Activated CD8-positive, alpha-beta memory T cell treated with anti-CD3 and anti-CD28 coated beads, Interleukin-2, amount 10 ng/mL, durations not matched to agents 7 days and 5 days (primary cell): ENCODE measurements around the gene SON. TPM values are rescaled to one million over a fixed set of nuclear protein-coding genes. Genes with fewer than 3 reads are reported as not detected.
"Not testable (repeated sequence)": the region's sequence is repeated elsewhere in the genome, so short reads cannot be mapped to it uniquely, and the experiment has no call there.

Experiments used
- ATAC-seq: fragments of 150-1000 bp; cut with Tn5 transposase; one replicate; pipeline ENCODE4 v1.10.0; 2021; ENCODE audit warnings: moderate library complexity
- CTCF ChIA-PET: fragments of 350-600 bp; sonication (Branson Sonifier 250); formaldehyde crosslinking; loops from one replicate; lab custom pipeline; 2021; ENCODE audit warnings: antibody characterized with exemption; lab: Charles Lee
- DNase-seq: peaks from one replicate; pipeline ENCODE4 v3.0.0-alpha.2; 2020
- H3K27ac Mint-ChIP-seq: one replicate; pipeline ENCODE4 v1.8.0; 2021; ENCODE audit warnings: mild to moderate bottlenecking, mixed read lengths
- H3K27me3 Mint-ChIP-seq: one replicate; pipeline ENCODE4 v1.8.0; 2021; ENCODE audit warnings: mixed read lengths
- H3K36me3 Mint-ChIP-seq: one replicate; pipeline ENCODE4 v1.8.0; 2021; ENCODE audit warnings: mild to moderate bottlenecking, mixed read lengths
- H3K4me1 Mint-ChIP-seq: one replicate; pipeline ENCODE4 v1.8.0; 2021; ENCODE audit warnings: mixed read lengths
- H3K4me3 Mint-ChIP-seq: one replicate; pipeline ENCODE4 v1.8.0; 2021; ENCODE audit warnings: mild to moderate bottlenecking, moderate library complexity, mixed read lengths
- H3K9me3 Mint-ChIP-seq: one replicate; pipeline ENCODE4 v1.8.0; 2022; ENCODE audit warnings: low read depth, mixed read lengths
- total RNA-seq, 2 experiments: library from RNA; stranded (reverse); gene quantifications; one replicate each; pipeline ENCODE4 v1.2.3, GENCODE V29; 2021

Gene SON
- total RNA-seq, 2 experiments from 2014 or later = 279 to 363 TPM

DNA sequence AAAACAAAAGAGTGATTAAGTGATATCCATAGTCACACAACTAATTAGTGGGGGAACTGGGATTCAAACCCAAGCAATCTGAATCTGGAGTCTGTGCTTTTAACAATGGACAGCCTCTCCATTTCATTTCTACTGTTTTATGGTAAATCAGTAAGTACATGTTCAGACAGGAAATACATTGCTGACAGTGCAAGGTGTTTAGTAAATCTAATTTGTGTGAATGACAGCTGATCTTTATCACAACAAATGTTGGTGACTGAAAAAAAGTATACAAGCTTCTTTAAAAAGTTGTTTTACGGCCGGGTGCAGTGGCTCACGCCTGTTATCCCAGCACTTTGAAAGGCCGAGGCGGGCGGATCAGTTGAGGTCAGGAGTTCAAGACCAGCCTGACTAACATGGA is 25.1 kb downstream of the SON start:
- Mint-ChIP-seq H3K36me3 (peaks cover 42% of the 10 kb centered on the region), H3K9me3 (no peaks in the 10 kb centered on the region), H3K27ac (no peak overlapping the region), H3K27me3 (no peaks in the 10 kb centered on the region), H3K4me3 (no peak overlapping the region), H3K4me1 (peaks cover 18% of the 10 kb centered on the region)
- no peak for DNase-seq
- CTCF ChIA-PET = interaction anchor here (0.8 to 1.4 kb wide), 2 partner anchors 11 to 38 kb away, joined by 3 to 5 read pairs; no protein-coding TSS in a partner anchor
- ATAC-seq = no peak

- DNase-seq (no peak), ATAC-seq (no peak)
- CTCF ChIA-PET = interaction anchor here (0.8 to 1.4 kb wide), 2 partner anchors 11 to 38 kb away, joined by 3 to 5 read pairs; no protein-coding TSS in a partner anchor
- H3K4me1 Mint-ChIP-seq = peaks cover 16% of the 10 kb centered on the region
- H3K4me3 Mint-ChIP-seq = no peak overlapping the region
- H3K36me3 Mint-ChIP-seq = peaks cover 42% of the 10 kb centered on the region
- no peak overlapping the region for H3K27ac Mint-ChIP-seq
- no peaks in the 10 kb centered on the region for H3K9me3 Mint-ChIP-seq
- no peaks in the 10 kb centered on the region for H3K27me3 Mint-ChIP-seq
Observed at GRCh38 chr21:33568448-33568847, 25.6 kb downstream of the SON start.

DNA sequence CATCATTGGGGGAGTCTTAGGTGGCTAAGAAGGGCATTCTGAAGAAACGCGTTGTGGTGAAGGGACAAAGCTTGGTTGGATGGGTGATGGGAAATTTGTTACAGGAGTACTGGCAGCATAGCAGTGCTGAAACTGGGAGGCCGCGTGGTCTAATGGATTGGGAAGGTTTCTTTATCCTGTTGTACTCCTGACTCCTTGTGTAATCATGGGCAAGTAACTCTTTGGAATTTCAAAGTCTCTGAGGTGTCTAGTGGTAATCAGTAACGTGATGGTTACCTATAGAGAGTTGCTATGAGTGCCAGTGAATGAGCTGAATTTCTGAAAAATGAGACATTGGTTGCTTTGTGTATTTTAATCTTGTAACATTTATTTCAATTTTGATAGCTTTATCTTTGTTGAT is 27.2 kb downstream of the SON start:
- ATAC-seq (no peak), DNase-seq (no peak)
- Mint-ChIP-seq H3K27me3 (no peaks in the 10 kb centered on the region), H3K4me1 (peaks cover 15% of the 10 kb centered on the region), H3K9me3 (no peaks in the 10 kb centered on the region), H3K36me3 (peaks cover 49% of the 10 kb centered on the region), H3K27ac (no peak overlapping the region), H3K4me3 (no peak overlapping the region)
- CTCF ChIA-PET = interaction anchor here (0.9 to 1.0 kb wide), 2 partner anchors 13 to 19 kb away, joined by 3 to 4 read pairs; partner anchors contain the start of gene DONSON

GRCh38 chr21:33572350-33572749 is 29.5 kb downstream of the SON start:
- no peak overlapping the region for H3K4me3 Mint-ChIP-seq
- CTCF ChIA-PET = interaction anchor here (0.7 to 3.1 kb wide), 3 partner anchors 16 to 33 kb away, joined by 3 to 15 read pairs (median 3); partner anchors contain the start of gene DONSON
- no peak for ATAC-seq
- H3K27me3 Mint-ChIP-seq = no peaks in the 10 kb centered on the region
- H3K36me3 Mint-ChIP-seq = peaks cover 59% of the 10 kb centered on the region
- no peaks in the 10 kb centered on the region for H3K9me3 Mint-ChIP-seq
- peaks cover 12% of the 10 kb centered on the region for H3K4me1 Mint-ChIP-seq
- no peak overlapping the region for H3K27ac Mint-ChIP-seq
- DNase-seq = no peak

- ATAC-seq, DNase-seq, H3K9me3 Mint-ChIP-seq, H3K4me3 Mint-ChIP-seq, H3K27me3 Mint-ChIP-seq: not testable (repeated sequence)
- Mint-ChIP-seq H3K27ac (peak overlapping the region; percentile 7), H3K4me1 (peaks cover 17% of the 10 kb centered on the region), H3K36me3 (peaks cover 54% of the 10 kb centered on the region)
- CTCF ChIA-PET = interaction anchor here (1.5 kb wide), 1 partner anchor 12 kb away, joined by 4 read pairs; the partner anchor contains the start of gene DONSON
Observed at GRCh38 chr21:33576741-33577141, 33.9 kb downstream of the SON start.

DNA sequence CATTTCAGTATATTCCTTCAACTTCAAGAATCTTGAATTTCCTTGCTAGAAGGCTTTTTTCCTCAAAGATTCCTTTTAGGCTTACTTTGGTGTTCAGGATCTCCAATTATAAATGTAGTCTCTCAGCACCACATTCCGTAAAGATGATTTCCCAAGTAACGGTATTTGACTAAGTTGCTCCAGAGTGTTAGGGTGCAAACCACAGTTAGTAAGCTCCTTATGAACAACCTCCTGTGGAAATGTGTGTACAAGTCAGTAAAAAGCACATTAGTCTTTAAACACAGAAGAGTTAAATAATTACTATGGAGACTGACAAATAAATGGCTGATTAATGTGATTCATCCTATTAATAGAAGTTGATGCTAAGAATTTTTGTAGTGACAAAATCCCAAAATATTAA is 35.4 kb downstream of the SON start:
- Mint-ChIP-seq H3K4me1 (peaks cover 17% of the 10 kb centered on the region), H3K27ac (no peak overlapping the region), H3K36me3 (peaks cover 53% of the 10 kb centered on the region), H3K27me3 (no peaks in the 10 kb centered on the region), H3K4me3 (no peak overlapping the region), H3K9me3 (no peaks in the 10 kb centered on the region)
- no peak for ATAC-seq
- DNase-seq = no peak
- CTCF ChIA-PET = interaction anchor here (1.4 to 2.0 kb wide), 3 partner anchors 10 to 30 kb away, joined by 4 to 9 read pairs (median 4); partner anchors contain the start of gene DONSON

GRCh38 chr21:33578959-33579542 is 36.2 kb downstream of the SON start:
- H3K9me3 Mint-ChIP-seq = no peaks in the 10 kb centered on the region
- DNase-seq = no peak
- H3K27ac Mint-ChIP-seq = peak overlapping the region; percentile 75
- H3K4me3 Mint-ChIP-seq = no peak overlapping the region
- peaks cover 50% of the 10 kb centered on the region for H3K36me3 Mint-ChIP-seq
- no peaks in the 10 kb centered on the region for H3K27me3 Mint-ChIP-seq
- H3K4me1 Mint-ChIP-seq = peaks cover 17% of the 10 kb centered on the region
- ATAC-seq = no peak
- CTCF ChIA-PET = interaction anchor here (1.4 to 2.0 kb wide), 3 partner anchors 9 to 31 kb away, joined by 4 to 9 read pairs (median 4); partner anchors contain the start of gene DONSON

DNA sequence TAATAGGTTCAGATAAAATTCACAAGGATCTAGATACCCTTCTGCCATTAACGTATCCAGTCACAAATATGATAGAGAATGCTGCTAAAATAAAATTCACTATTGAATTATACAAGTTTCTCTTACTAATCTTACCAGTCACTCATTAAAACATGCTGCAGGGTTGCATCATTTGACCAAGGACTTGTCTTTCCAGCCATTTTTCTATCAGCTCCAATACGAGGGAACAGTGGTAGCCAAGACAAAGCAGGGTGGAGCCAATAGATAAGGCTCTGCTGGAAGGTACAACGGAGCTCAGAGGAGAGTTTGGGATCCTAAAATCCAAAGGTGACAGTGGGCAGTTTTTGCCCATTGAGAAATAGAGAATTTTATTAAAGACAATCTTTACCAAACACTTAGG is 41.6 kb downstream of the SON start:
- DNase-seq (no peak), ATAC-seq (no peak)
- Mint-ChIP-seq H3K4me3 (no peak overlapping the region), H3K9me3 (no peaks in the 10 kb centered on the region), H3K27ac (no peak overlapping the region), H3K36me3 (peaks cover 38% of the 10 kb centered on the region), H3K4me1 (peaks cover 30% of the 10 kb centered on the region), H3K27me3 (no peaks in the 10 kb centered on the region)
- CTCF ChIA-PET = interaction anchor here (1.7 to 2.0 kb wide), 2 partner anchors 21 kb away, joined by 5 to 8 read pairs; no protein-coding TSS in a partner anchor

GRCh38 chr21:33586927-33587326 is 44.1 kb downstream of the SON start:
- peaks cover 29% of the 10 kb centered on the region for H3K4me1 Mint-ChIP-seq
- H3K27me3 Mint-ChIP-seq = no peaks in the 10 kb centered on the region
- peak overlapping the region; percentile 50 for H3K4me3 Mint-ChIP-seq
- no peak overlapping the region for H3K27ac Mint-ChIP-seq
- H3K36me3 Mint-ChIP-seq = peaks cover 28% of the 10 kb centered on the region
- CTCF ChIA-PET = no interaction called here
- DNase-seq = no peak
- ATAC-seq = no peak
- H3K9me3 Mint-ChIP-seq = no peaks in the 10 kb centered on the region

- Mint-ChIP-seq H3K4me3 (peak overlapping the region; percentile 91), H3K4me1 (peaks cover 29% of the 10 kb centered on the region), H3K9me3 (no peaks in the 10 kb centered on the region), H3K27me3 (no peaks in the 10 kb centered on the region), H3K27ac (peak overlapping the region; percentile 85), H3K36me3 (peaks cover 21% of the 10 kb centered on the region)
- no peak for ATAC-seq
- peak; percentile 64 for DNase-seq
- CTCF ChIA-PET = interaction anchor here (0.7 to 2.4 kb wide), 15 partner anchors 9 to 336 kb away, joined by 3 to 21 read pairs (median 4); partner anchors contain the start of genes DNAJC28, GART, SON and TMEM50B
Observed at GRCh38 chr21:33587792-33588484, 45.1 kb downstream of the SON start.

DNA sequence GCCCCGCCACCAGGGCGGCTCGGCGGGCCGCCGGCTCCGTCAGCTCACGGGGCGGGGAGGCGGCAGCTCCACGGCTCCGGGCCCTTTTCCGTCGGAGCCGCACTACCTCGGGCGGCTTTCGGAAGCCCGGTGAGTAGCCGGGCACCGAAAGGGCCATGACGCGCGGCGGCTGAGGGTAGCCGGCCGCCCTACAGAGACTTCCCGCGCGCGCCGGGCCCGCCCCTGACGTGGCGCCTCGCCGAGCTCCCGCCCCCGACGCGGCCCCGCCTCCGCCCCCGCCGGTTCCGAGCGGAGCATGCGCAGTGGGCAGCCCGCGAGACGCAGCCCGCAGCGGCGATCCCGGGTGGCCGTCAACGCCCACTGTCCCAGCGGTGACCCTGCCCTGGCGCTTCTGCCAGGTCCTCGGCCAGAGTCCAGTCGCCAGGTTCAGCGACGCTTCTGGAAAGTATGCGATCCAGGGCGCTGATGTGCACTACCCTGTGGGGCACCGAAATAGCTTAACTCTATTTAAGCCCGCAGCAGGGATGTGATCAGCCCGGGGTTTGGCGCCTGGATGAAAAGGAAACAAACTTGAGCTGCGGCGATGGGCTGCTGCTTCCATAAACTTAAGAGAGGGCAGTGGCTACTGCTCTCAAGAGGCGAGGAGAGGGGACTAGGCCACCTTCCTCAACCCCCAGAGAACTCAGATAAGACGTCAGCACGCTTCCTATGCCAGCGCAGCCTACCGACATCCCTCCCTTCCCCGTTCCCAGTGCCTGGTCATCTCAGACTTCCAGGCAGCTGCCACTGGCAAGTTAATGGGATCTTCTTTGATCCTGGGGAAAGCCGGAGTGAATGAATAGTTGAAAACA is 45.9 kb downstream of the SON start, which contains the start of gene DONSON:
DONSON (minus strand) TSS at position 200 of the 851 bp plus-strand sequence; CDS start at position 157, 43 bp downstream.
- Mint-ChIP-seq H3K27ac (peak within 1 kb of the TSS; percentile 88), H3K27me3 (no peaks in the 10 kb centered on the region), H3K4me3 (peak within 1 kb of the TSS; percentile 91), H3K36me3 (peaks cover 22% of the 10 kb centered on the region), H3K4me1 (peaks cover 29% of the 10 kb centered on the region), H3K9me3 (no peaks in the 10 kb centered on the region)
- DNase-seq (peak; percentile 89), ATAC-seq (peak; percentile 96)
- CTCF ChIA-PET = interaction anchor here (0.7 to 2.4 kb wide), 18 partner anchors 8 to 336 kb away, joined by 3 to 21 read pairs (median 4); partner anchors contain the start of genes DNAJC28, GART, SON and TMEM50B

GRCh38 chr21:33598051-33598450 is 55.2 kb downstream of the SON start:
- CTCF ChIA-PET = interaction anchor here (1.4 kb wide), 1 partner anchor 10 kb away, joined by 3 read pairs; no protein-coding TSS in a partner anchor
- Mint-ChIP-seq H3K27me3 (no peaks in the 10 kb centered on the region), H3K27ac (no peak overlapping the region), H3K4me1 (no peaks in the 10 kb centered on the region), H3K9me3 (no peaks in the 10 kb centered on the region), H3K4me3 (no peak overlapping the region), H3K36me3 (peaks cover 27% of the 10 kb centered on the region)
- ATAC-seq (no peak), DNase-seq (no peak)
